Stomach (tissue), 9 donors: Measurements from ENCODE around the gene VRTN. TPM values are rescaled to one million over a fixed set of nuclear protein-coding genes. Genes with fewer than 3 reads are reported as not detected.
"Not testable (repeated sequence)": the region's sequence is repeated elsewhere in the genome, so short reads cannot be mapped to it uniquely, and the experiment has no call there.

Experiments used
- DNase-seq, 2 donors: peaks; one replicate each; pipeline versions ENCODE4 v3.0.0 to v3.0.0-alpha.2; 2013 to 2019
- H3K27ac ChIP-seq, 5 donors: fragments of 200-600 bp in 4 of 5; sonication (generic) in 4 of 5; one replicate each; pipeline ENCODE4 v1.5.1; 2013 to 2019; ENCODE audit warnings: mild to moderate bottlenecking in 1 of 5, moderate library complexity in 1 of 5
- H3K27me3 ChIP-seq, 3 donors: fragments of 200-600 bp; sonication (generic); one replicate each; pipeline ENCODE4 v1.5.1; 2017 to 2019; ENCODE audit warnings: mixed run types in 1 of 3
- H3K36me3 ChIP-seq, 4 donors: fragments of 200-600 bp; sonication (generic); 1 replicate in 3 of 4; 2 replicates in 1 of 4; pipeline ENCODE4 v1.5.1; 2016 to 2019
- H3K4me1 ChIP-seq, 4 donors: fragments of 200-600 bp; sonication (generic); one replicate each; pipeline ENCODE4 v1.5.1; 2016 to 2019
- H3K4me3 ChIP-seq, 4 donors: fragments of 200-600 bp; sonication (generic) in 3 of 4; one replicate each; pipeline ENCODE4 v1.5.1; 2016 to 2019; ENCODE audit warnings: mild to moderate bottlenecking in 1 of 4
- H3K9me3 ChIP-seq, 4 donors: fragments of 200-600 bp; sonication (generic); one replicate each; pipeline ENCODE4 v1.5.1; 2016 to 2019
- EP300 ChIP-seq: sonication (generic); formaldehyde crosslinking; IDR thresholded peaks from one replicate; pipeline ENCODE4 v1.6.1; 2017; ENCODE audit warnings: antibody characterized with exemption
- POLR2A ChIP-seq, 4 donors: fragments of 450-650 bp; IDR thresholded peaks; one replicate each; pipeline ENCODE4 v1.6.1; 2016; ENCODE audit warnings: antibody characterized with exemption in 4 of 4, control low read depth in 2 of 4, mild to moderate bottlenecking in 1 of 4, moderate library complexity in 1 of 4
- POLR2AphosphoS5 ChIP-seq, 3 donors: sonication (generic); formaldehyde crosslinking; IDR thresholded peaks; one replicate each; pipeline ENCODE4 v1.6.1; 2016; ENCODE audit warnings: antibody characterized with exemption in 3 of 3
- WGBS, 5 donors: extraction: QIAGEN DNeasy Blood & Tissue Kit in 3 of 5; methylation state at CpG; one replicate each; pipeline versions ENCODE4 v1.1.5 to v1.1.7; 2013 to 2018; 5-methylcytosine and 5-hydroxymethylcytosine counted together
- intact Hi-C: fragments of 100-400 bp; cut with DNase I; formaldehyde crosslinking; loops from one replicate; pipeline ENCODE4 v1.15.1; 2023; ENCODE audit warnings: low total_unique reads
- polyA plus RNA-seq, 3 donors: library from polyadenylated mRNA; stranded (reverse); fragments of 200-250 nt; gene quantifications; one replicate each; pipeline ENCODE4 v1.2.3, GENCODE V29; 2013
- total RNA-seq, 5 donors: library from RNA; depleted of rRNA; stranded (reverse); fragments of >200 nt; gene quantifications; one replicate each; pipeline versions ENCODE4 v1.1.0 to v1.2.3, GENCODE V29; 2014 to 2016
- TF ChIP-seq, protein P1 (sequence below), 7 experiments: fragments of 450-650 bp in 4 of 7; fragments of 200-600 bp in 3 of 7; sonication (generic) in 3 of 7; IDR thresholded peaks; one replicate each; pipeline ENCODE4 v1.5.1; 2016 to 2019; ENCODE audit warnings: antibody characterized with exemption in 7 of 7, control low read depth in 2 of 7, mild to moderate bottlenecking in 1 of 7
- donor health status: healthy with polysubstance abuse.
- donor health status: Bipolar disorder and iron deficiency.
- donor health status: healthy.

VRTN gene
- total and polyA plus RNA-seq, 8 donors = not detected

DNA sequence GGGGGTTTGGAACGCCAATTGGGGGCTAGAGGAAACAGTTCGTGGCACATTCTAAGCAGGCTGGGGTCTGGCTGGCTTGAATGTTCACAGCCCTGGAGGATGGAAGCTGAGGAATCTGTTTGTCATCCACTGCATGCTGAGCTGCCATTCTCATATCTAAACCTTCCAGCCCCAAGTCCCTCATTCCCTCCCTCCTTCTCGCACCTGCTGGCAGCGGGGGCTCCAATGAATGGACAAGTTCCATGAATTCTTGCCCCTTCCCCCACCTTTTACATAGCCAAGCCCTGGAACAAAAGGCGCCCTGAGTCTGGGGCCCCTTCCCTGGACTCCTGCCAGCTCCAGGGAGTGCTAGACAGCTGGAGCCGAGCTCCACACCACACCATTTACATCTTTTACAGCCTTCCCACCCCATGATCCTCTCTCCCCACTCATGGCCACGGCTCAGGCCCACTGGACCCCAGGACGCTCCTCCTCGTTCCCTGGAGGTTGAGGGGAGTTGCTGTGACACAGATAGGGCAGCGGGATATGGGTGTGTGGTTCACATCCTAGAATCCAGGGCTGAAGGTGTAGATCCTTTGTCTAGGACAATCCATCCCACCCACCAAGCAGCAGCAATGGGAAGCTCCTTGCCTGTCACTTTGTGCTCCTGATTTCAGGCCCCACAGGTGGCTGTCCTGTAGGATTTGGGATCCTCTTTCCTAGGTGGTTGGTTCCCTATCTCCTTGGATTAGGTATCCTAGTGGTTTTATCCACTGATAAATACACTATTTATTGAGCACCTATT, 21.7 kb upstream of the VRTN start:
- TF ChIP-seq EP300 (no peak), POLR2AphosphoS5 (IDR thresholded peaks at IDR 0.05) (no peak), POLR2A (IDR thresholded peaks at IDR 0.05) (no peak)
- TF ChIP-seq, protein P1, sequence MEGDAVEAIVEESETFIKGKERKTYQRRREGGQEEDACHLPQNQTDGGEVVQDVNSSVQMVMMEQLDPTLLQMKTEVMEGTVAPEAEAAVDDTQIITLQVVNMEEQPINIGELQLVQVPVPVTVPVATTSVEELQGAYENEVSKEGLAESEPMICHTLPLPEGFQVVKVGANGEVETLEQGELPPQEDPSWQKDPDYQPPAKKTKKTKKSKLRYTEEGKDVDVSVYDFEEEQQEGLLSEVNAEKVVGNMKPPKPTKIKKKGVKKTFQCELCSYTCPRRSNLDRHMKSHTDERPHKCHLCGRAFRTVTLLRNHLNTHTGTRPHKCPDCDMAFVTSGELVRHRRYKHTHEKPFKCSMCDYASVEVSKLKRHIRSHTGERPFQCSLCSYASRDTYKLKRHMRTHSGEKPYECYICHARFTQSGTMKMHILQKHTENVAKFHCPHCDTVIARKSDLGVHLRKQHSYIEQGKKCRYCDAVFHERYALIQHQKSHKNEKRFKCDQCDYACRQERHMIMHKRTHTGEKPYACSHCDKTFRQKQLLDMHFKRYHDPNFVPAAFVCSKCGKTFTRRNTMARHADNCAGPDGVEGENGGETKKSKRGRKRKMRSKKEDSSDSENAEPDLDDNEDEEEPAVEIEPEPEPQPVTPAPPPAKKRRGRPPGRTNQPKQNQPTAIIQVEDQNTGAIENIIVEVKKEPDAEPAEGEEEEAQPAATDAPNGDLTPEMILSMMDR (IDR thresholded peaks at IDR 0.05) = no peak
- Histone ChIP-seq H3K27me3 (peaks cover 0 to 15% (median 0%) of the 10 kb centered on the region in 3 donors), H3K9me3 (no peaks in the 10 kb centered on the region), H3K4me1 (no peaks in the 10 kb centered on the region), H3K36me3 (no peaks in the 10 kb centered on the region), H3K4me3 (no peak overlapping the region), H3K27ac (no peak overlapping the region)
- WGBS, 5 donors = 25 to 37% (median 28%) methylated on average over 10 of the region's 10 CpGs
- DNase-seq = peak in 1 of 2 donors; percentile 80
- intact Hi-C loops = no loop called here

DNA sequence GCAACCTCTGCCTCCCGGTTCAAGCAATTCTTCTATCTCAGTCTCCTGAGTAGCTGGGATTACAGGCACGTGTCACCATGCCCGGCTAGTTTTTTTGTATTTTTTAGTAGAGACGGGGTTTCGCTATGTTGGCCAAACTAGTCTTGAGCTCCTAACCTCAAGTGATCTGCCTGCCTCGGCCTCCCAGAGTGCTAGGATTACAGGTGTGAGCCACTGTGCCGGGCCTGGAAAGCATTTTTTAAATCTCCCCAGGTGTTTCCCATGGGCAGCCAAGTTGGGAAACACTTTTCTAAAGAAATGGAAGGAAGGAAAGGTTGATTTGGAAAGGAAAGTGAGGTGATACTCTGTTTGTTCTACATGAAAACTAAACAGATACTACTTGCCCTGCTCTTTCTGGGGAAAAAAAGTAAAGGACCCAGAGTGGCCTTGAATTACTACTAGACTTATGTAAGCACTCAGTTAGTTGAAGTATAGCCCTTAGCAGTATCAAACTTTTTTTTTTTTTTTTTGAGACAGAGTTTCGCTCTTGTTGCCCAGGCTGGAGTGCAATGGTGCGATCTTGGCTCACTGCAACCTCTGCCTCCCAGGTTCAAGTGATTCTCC, 18.2 kb upstream of the VRTN start:
- H3K4me3 ChIP-seq, DNase-seq: not testable (repeated sequence)

DNA sequence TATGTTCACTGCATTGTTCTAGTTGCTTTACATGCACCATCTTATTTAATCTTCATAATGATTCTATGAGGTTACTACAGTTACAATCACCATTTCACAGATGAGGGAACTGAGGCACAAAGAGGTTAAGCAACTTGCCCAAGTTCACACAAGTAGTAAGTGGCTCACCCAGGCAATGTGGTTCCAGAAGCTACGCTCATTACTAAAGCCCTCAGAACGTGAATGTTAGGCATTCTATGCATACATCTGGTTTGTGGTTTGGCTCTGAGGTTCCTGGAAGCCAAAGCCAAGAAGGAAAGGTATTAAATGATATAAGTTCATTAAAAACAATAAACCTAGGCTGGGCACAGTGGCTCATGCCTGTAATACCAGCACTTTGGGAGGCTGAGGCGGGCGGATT, 14.4 kb upstream of the VRTN start:
- H3K9me3 ChIP-seq = no peaks in the 10 kb centered on the region
- intact Hi-C loops = no loop called here
- H3K27ac ChIP-seq = no peak overlapping the region
- no peaks in the 10 kb centered on the region for H3K36me3 ChIP-seq
- H3K4me3 ChIP-seq = no peak overlapping the region
- no peak for TF ChIP-seq EP300
- TF ChIP-seq POLR2A (IDR thresholded peaks at IDR 0.05) = no peak
- no peak for TF ChIP-seq POLR2AphosphoS5 (IDR thresholded peaks at IDR 0.05)
- TF ChIP-seq, protein P1 (IDR thresholded peaks at IDR 0.05) = no peak
- no peaks in the 10 kb centered on the region for H3K4me1 ChIP-seq
- WGBS, 5 donors = 75 to 78% (median 76%) methylated on average over 4 of the region's 4 CpGs
- DNase-seq = no peak
- H3K27me3 ChIP-seq = peaks cover 0 to 5% (median 0%) of the 10 kb centered on the region in 3 donors

More for the DNA sequence above, 18.2 kb upstream of the VRTN start:
- intact Hi-C loops, H3K4me1 ChIP-seq, H3K27ac ChIP-seq, H3K36me3 ChIP-seq, H3K9me3 ChIP-seq: not testable (repeated sequence)
- 80 to 89% (median 84%) methylated on average over 8 to 9 of the region's 9 CpGs for WGBS, 5 donors
- peaks cover 0 to 15% (median 0%) of the 10 kb centered on the region in 3 donors for H3K27me3 ChIP-seq

DNA sequence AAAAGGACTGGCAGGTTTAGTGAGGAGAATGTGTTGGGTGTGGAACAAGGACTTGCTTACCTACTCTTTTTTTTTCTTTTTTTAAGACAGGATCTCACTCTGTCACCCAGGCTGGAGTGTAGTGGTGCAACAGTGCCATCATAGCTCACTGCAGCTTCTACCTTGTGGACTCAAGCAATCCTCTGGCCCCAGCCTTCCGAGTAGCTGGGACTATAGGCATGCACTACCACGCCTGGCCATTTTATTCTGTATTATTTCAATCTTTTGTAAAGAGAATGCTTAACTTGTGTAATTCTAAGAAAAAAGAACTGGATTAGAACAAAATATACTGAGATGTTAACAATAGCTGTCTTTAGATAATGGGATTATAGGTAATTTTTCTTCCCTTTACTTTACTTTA, 1.9 kb upstream of the VRTN start:
- 72 to 90% (median 80%) methylated on average over 2 of the region's 2 CpGs for WGBS, 5 donors
- TF ChIP-seq, protein P1 (IDR thresholded peaks at IDR 0.05) = no peak
- TF ChIP-seq POLR2A (IDR thresholded peaks at IDR 0.05) = no peak
- TF ChIP-seq POLR2AphosphoS5 (IDR thresholded peaks at IDR 0.05) = no peak
- no peak for TF ChIP-seq EP300
- Histone ChIP-seq H3K36me3 (no peaks in the 10 kb centered on the region), H3K27me3 (peaks cover 0 to 29% (median 0%) of the 10 kb centered on the region in 3 donors), H3K4me1 (peaks cover 4 to 22% (median 11%) of the 10 kb centered on the region in 4 donors), H3K27ac (no peak overlapping the region), H3K4me3 (no peak overlapping the region), H3K9me3 (no peaks in the 10 kb centered on the region)
- DNase-seq = no peak
- intact Hi-C loops = no loop called here
